Fibroblast of gingiva (primary cell): Measurements from ENCODE around the gene ROGDI.

Experiments used
- DNase-seq: peaks from one replicate; pipeline ENCODE4 v3.0.0-alpha.2; 2011; ENCODE audit warnings: low read depth

The ROGDI gene

DNA sequence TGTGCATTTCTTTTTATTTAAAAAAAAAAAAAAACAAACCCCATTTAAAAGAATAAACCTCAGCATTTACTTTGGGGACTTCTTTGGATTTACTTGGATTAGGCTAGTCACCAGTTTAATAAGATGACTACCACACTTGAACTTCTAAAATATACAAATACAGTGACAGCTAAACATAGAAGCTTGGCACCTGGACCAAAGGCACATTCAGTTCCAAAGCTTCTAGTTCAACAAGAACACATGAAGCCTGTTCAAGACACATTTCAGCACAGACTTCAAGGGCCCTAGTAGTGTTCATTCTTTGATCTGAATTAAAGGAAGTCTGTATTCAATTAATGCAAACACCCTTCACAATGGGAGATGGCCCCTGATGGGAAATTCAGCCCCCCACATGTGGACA lies 11.6 kb upstream of the ROGDI start:
- no peak for DNase-seq

DNA sequence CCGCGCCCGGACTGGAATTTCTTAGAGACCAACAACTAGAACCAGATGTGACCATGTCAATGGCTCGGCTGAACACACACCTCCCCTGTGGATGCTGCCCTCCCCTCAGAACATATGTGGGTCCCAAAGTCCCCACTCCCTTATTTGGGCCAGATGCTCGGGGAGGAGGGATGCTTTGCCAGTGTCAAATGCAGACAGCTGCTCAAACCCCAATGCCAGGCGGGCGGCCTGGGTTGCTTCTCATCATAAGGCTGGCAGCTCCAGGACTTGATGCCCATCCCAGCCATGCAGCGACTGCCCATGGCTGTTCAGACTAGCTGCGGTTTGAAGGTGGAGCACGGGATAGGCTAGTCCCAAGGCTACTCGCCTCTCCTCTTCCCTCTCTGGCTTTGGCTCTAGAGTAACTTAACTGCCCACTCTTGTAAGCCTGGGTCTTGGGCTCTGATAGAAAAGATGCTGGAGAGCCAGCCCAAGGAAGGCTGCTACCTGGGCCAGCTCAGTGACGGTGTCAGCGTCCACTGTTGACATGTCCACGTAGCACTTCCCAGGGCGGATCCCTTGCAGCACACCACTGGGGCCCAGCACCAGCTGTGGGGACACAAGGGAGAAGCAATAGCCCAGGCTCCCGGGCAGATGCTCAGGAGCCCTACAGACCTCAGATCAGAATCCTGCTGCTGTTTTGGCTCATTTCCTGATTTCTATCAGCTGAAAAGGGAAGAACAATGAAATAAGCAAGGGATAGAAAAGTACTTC lies 11.0 kb upstream of the ROGDI start:
- no peak for DNase-seq

DNA sequence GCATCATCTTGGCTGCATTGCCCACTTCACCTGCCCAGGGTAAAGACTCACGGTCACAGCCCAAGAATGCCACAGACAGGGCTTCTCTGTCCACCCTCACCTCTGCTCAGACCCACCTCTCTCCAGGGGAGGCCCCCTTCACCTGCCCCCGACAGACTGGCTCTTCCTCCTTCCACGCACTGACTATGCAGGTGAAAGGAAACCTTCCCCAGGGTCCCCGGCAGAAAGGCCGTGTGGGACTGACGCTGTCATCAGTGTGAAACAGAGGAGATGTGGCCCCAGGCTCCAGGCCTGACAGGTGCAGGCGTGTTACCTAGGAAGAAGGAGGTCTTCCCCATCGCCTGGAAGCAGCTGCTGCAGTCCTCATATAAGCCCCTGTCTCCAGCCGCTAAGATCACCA lies 9.3 kb upstream of the ROGDI start:
- no peak for DNase-seq

DNA sequence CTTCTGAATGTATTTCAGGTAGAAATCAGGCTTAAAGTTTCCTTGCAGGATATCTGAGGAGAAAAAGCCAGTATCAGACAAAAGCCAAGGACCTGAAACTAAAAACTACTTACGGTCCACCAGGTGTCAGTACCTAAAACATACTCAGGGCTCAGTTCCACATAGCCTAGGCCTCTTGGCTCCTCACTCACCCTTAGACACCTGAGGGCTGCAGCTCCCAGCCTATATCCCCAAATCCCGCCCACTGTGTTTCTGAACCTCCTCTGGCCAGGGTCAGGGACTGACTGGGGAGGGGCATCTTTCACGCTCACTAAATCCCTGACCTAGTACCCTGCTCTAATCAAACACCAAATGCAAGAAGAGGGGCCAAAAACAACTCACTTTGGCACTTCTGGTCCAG lies 8.8 kb upstream of the ROGDI start:
- no peak for DNase-seq

DNA sequence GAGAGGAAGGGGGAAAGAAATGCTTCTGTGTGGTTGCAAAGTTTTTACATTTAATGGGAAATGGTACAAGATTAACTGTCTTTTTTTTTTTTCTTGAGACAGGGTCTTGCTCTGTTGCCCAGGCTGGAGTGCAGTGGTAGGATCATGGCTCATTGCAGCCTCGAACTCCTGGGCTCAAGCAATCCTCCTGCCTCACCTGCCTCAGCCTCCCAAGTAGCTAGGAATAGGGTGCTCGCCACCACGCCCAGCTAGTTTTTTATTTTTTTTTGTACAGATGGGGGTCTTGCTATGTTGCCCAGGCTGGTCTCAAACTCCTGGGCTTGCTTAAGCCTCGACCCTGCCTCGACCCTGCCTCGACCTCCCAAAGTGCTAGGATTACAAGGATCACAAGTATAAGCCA lies 3.8 kb upstream of the ROGDI start:
- DNase-seq = no peak

DNA sequence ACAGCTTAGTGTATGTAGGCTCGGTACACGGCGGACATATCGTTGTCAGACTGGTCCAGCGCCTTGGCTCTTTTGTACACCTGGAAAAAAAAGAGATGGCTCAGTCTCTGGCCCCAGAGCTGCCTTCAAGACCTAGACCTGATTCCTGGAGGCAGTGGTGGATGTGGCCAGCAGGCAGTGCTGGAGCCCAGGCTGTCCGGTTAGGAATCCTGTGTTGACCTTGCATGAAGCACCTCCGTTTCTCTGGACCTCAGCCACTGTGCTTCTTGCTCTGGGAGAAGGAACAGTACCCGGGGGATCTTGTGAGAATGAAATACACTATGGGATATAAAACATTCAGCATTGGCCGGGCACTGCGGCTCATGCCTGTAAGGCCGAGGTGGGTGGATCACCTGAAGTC lies 2.8 kb upstream of the ROGDI start:
- no peak for DNase-seq

DNA sequence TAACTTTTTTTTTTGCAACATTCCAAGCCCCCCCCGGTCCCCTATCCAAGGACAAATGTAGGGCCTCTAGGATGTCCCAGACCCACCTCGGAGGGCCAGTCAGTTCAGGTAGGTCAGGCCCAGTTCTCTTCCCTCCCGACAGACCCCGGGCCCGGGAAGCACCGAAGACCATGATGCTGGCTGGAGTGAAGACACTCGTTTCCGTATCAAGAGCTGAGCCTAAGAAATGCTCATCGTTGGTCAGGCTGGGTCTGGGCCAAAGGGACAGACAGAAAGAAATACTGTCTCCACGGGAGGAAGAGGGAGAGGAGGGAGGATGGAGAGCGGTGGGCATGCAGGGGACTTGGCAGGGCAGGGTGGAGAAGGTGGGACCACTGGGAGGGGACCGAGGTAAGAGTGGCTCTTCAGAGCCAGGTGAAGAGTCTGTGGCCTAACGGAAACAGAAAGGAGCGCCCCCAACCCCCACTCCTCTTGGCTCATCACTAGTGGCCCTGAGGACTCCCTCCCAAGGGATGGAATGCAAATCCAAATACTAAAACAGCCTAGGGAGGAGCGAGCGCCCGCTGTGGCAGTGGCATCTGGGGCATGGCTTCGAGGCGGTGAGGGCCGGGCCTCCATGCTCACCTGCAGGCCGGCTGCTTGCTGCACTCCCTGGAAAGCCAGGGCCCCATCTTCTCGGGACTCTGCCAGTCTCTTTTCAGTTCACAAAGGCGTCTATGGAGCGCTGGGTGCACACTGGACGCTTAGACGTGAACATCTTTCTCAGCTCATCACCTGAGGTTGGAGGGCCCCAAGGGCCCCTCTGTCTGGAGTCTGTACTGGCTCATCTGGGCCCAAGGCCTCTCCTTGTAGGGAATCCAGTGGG lies 1.7 kb upstream of the ROGDI start:
- no peak for DNase-seq

DNA sequence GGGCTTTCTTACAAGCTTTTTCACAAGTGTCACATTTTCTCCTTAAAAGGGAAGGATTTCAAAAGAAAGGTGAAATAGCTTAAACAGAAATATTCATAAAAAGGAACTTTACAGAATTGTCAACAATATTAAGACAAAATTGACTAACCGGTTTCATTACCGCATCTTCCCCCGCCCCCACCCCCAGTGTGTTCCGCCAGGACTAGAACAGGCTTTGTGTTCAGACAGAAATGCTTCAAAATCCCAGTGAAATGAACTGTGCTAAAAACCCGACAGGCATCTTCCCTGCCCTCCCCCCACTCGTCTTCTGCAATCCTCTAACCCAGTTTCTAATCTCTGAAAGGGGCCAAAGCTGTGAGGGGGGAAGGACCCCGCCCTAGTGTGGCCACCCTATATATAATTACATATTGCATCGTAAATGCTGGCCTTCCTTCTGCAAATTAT lies 990 bp upstream of the ROGDI start:
- no peak for DNase-seq

DNA sequence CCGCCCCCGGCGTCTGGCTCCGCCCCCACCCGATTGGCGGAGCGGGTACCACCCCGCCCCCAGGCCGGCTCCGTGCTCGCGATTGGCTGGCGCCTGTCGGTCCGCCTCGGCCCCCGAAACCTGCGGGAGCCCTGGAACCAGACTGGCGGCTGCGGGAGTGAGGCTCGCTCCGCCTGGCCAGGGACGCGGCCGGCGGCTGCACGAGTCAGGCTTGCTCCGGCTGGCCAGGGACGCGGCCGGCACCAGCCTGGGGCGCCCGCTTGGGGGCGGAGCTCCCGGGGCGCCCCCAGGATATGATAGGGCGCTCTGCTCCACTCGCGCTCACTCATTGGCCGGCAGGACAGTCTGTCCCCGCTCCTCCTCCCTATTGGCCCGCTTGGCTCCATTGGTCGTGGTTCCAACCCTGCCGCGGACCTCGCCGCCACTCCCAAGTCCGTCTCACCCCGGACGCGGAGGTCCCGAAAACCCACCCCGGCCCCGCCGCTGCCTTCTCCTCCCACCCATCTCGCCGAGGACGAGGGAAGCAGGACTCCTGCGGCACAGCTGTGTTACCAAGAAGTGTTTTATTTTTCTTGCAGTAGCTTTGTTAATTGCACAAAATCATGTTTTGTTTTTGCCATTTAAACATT lies 340 bp upstream of the ROGDI start:
- DNase-seq = peak; percentile 89

DNA sequence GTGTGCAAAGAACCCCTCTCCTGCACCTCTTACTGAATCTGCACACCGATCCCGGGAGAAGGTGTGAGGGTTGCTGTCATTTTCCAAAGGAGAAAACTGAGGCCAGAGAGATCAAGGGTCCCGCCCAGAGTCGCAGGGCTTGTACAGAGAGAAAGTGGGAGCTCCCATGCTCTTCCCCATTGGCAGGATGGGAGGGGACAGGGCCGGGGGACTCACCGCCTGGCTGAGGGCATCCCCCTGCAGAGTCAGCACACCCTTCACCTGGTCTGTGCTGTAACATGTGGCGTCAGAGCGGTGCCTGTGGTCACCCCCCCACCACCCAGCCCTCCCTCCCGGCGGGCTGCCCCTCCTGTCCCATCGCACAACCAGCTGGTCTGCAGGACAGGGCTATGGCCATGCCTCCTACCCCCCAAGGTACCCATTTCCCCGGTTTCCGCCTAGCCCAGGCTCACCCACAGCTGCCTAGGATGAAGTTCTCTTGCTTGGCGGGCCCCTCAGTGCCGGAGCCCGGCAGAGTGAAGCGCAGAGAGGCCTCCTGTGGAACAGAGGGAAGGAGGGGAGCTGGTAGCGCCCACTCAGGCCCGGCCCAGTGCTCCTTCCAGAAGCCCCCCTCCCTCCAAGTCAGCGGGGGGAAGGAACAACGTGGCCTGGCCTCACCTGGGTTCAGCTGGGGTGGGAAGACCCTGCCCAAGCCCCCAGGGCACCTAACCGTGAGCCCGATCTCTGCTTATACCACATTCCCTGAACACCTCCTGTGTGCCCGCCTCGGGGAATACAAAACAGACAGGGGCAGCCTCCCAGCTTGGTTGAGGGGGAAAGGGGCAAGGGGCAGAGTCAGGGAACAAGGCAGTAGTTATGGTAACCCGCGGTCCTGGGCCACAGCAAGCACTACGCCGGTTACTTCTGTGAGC lies 1.1 kb downstream of the ROGDI start:
- no peak for DNase-seq

DNA sequence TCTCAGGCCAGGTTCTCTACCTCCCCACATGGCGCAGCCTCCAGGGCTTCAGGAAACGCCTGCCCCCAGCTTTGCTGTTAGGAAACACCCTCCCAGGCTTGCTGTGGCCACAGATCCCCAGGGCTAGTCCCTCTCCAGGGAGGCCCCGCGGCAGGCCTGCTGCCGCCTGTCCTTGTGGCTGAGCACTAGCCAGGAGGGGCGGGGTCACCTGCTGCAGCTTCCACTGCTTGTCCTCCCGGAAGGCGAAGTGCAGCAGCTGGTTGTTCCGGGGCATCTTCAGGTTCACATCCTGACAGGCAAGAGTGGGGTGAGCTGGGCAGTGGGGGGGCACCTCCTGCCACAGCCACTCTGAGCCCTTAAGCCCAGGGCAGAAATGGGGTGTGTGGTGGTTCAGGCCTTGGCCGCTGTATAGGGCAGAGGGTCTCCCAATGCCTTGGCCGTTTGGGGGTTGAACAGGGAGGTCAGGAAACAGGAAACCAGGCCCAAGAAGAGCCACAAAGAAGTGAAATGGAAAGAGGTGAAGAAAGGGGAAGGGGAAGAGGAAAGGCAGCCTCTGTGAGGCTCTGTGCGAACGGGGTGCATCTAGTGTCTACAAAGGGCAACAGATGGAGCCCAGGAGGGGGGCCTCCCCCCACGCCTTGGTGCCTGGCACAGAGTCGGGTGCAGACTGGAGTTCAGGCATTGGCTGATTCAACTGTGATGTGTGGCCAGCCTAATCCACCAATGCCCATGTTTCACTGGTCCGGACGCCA lies 2.0 kb downstream of the ROGDI start:
- no peak for DNase-seq

DNA sequence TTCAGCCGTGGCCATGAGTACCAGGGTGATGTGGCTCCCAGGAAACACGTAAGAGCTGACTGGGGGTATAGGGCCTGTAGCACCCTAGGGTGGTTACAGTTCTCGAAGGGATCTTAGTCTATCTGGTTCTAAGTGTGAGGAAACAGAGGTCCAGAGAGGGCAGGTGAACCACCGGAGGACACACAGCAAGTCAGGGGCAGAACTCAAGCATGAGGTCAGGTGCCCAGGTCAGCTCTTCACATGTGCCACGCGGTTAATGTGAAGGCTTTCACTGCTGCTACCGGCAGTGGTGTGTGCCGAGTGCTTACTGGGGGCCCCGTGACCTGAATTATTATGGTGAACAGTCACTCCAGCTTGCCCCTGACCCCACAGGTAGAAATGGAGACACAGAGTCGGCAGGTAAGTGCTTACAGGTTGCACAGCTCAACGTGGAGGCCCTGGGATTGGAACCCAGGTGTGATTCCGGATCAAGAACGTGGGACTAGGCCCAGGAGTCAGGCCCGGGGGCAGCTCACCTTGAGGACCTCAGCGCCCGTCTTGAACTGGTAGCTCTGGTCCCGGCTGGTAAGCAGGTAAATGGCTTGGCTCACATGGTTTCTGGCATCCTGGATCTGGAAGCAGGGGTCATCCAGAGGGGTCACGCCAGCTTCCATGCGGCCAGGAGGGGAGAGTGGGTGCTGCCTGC lies 3.1 kb downstream of the ROGDI start:
- DNase-seq = no peak

DNA sequence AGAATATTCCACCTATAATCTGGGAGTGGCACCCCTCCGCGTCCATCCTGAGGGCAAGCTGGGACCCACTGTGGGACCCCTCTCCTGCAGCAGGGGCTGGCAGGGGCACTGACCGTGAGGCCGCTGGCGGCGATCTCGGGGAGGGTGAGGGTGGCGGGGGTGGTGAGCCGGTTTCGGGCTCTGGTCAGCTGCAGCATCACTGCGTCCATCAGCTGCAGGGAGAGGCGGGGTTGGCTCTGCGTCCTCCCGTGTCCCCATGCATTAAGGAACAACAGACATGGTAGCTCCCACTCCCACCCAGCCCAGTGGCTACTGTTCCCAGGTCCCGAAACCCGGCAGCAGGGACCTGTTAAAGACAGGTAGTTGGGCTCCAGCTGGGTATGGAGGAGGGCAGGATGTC lies 4.0 kb downstream of the ROGDI start:
- DNase-seq = no peak

DNA sequence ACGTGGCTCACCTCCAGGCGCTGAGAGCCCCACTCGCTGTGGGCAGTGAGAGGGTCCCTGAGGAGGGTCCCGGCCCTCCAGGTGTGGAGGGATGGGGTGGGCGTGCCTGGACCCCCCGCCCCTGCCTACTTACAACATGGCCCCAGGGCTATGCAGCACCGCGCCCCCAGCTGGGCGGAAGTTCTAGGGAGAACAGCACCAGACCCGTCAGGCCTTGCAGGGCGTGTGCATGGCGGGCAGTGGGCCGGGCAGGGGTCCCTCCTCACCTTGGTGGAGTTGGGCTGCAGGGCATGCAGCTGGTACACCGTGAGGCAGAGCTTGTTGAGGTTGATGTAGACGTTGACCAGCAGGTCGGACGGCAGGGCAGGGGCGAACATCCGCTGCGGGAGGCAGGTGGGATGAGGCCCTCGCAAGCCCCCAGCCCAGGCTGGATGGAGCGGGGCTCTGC lies 4.6 kb downstream of the ROGDI start:
- DNase-seq = no peak

DNA sequence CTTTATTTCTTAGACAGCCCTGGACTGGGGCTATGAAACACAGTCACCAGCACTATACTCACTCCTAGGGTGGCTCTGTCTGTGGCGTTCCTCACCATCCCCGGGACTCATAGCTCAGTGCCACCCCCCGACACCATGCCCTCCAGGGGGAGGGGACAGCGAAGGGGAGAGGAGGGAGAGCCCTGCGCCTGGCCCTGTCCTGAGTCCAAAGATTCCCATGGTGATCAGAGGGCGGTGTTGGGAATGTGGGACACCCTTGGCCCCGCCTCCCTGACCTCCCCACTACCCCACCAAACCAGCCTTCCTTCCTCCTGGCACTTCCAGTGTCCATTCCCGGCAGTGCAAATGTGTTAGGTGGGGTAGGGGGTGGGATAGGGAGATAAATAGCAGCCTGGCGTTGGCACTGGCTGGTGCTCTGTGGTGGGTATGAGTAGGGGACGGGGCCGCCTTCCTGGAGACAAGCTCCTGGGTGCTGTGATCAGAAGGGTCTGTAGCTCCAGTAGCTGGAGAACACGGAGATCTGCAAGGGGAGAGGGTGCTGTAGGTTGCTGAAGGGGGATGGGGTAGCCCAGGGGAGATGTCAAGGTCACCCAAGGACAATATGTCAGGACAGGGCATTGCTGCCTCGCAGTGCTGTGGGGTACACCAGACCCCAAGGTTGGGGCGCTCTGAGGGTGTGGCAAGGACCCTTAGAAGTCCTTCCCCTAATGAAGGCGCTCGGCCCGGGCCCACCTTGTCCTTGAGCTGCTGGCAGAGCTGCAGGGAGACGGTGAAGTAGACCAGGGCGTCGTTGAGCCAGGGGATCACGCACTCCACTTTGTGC lies 5.2 kb downstream of the ROGDI start:
- DNase-seq = no peak

DNA sequence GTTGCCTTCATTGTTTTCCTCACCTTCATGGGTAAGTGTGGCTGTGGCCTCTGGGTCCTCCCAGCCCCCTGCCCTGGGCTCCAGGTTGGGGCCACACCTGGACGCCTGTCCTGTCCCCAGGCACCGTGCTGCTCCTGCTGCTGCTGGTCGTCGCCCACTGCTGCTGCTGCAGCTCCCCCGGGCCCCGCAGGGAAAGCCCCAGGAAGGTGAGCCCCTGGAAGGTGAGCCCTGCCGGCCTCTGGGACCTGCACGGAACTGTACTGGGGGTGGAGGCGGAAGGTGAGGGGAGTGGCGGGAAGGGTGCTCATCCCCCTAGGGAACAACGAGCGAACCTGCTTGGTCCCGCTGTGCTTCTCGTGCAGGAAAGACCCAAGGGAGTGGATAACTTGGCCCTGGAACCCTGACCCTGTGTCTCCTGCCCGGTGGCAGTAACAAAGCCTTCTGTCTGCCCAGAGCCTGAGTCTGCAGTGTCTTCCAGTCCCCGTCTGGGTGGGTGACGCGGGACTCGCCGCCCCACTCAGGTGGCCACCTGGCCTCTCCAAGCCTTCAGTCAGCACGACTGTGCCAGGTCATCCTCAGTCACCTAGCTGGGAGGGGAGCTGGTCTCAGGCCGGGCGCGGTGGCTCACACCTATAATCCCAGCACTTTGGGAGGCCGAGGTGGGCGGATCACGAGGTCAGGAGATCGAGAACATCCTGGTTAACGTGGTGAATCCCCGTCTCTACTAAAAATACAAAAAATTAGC lies 6.4 kb downstream of the ROGDI start:
- no peak for DNase-seq

DNA sequence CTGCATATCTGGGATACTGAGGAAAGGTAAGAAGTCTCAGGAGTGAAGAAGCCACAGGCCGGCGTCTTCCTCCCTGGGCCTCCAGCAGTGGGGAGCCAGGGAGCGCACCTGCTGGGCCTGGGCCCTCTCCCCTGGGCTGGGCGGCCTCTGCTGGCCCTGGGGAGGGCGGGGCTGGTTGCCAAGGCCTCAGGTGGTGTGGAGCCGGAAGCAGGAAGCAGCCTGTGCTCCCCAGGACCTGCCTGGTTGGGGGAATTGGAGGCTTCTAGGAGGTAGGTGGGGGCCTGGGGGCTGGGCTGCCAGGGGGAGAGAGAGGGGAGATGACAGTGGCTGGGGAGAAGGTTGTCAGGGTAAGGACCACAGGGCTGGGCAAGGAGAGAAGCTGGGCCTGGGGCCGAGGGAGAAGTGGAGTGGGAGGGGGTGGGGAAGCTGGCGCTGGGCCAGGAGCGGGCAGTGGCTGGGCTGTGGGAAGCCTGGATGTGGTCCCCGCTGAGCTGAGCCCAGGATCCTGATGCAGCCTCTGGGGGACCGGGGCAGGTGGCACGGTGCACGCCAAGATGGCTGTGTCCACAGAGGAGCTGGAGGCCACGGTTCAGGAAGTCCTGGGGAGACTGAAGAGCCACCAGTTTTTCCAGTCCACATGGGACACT lies 7.1 kb downstream of the ROGDI start, which contains the start of gene SMIM22:
SMIM22 (plus strand) TSS at position 189 of the 647 bp plus-strand sequence; CDS start at position 555, 366 bp downstream.
- no peak for DNase-seq

DNA sequence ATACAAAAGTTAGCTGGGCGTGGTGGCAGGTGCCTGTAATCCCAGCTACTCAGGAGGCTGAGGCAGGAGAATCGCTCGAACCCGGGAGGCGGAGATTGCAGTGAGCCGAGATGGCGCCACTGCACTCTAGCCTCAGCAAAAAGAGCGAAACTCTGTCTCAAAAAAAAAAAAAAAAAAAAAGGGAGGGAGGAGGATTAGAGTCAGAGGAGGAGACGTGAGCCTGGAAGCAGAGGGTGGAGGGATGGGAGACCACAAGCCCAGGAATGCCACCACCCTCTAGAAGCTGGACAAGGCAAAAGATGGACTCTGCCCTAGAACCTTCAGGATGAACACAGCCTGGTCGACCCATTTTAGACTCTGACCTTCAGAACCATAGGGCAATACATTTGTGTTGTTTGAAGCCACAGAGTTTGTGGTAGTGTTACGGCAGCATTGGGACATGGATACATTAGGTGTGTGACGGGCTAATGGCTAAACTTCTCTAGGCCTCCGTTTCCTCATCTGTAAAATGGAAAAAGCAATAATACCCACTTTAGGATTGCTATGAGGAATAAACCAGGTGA lies 9.4 kb downstream of the ROGDI start:
- no peak for DNase-seq
